ENCODE data around the gene TAF11L13. TPM values are rescaled to one million over a fixed set of nuclear protein-coding genes. Genes with fewer than 3 reads are reported as not detected.
"Not testable (repeated sequence)": the region's sequence is repeated elsewhere in the genome, so short reads cannot be mapped to it uniquely, and the experiment has no call there.

The TAF11L13 gene
- total and polyA plus RNA-seq, 7 donors: not detected

- H3K27me3 ChIP-seq: no peaks in the 10 kb centered on the region
- WGBS, 2 donors: 90 to 91% methylated on average over 17 of the region's 17 CpGs
- H3K4me1 ChIP-seq: no peaks in the 10 kb centered on the region
- no peak overlapping the region for H3K4me3 ChIP-seq
- no peak overlapping the region for H3K27ac ChIP-seq
- DNase-seq: no peak
- TF ChIP-seq EP300 (IDR thresholded peaks at IDR 0.05) (no peak), CTCF (IDR thresholded peaks at IDR 0.05) (no peak)
- H3K9me3 ChIP-seq: no peaks in the 10 kb centered on the region
- H3K36me3 ChIP-seq: no peaks in the 10 kb centered on the region
- intact Hi-C loops (cut with DNase I): no loop called here
Measured at GRCh38 chr5:17614872-17615605, 16.8 kb upstream of the TAF11L13 start.

- intact Hi-C loops (cut with DNase I): no loop called here
- 93 to 95% methylated on average over 3 of the region's 3 CpGs for WGBS, 2 donors
Measured at GRCh38 chr5:17619354-17619753, 12.5 kb upstream of the TAF11L13 start.

GRCh38 chr5:17620627-17621026 is 11.3 kb upstream of the TAF11L13 start:
- no peak for DNase-seq
- no peak overlapping the region for H3K27ac ChIP-seq
- H3K4me1 ChIP-seq: no peaks in the 10 kb centered on the region
- 87 to 89% methylated on average over 17 of the region's 17 CpGs for WGBS, 2 donors
- intact Hi-C loops (cut with DNase I): no loop called here
- no peaks in the 10 kb centered on the region for H3K36me3 ChIP-seq
- no peak overlapping the region for H3K4me3 ChIP-seq
- TF ChIP-seq EP300 (IDR thresholded peaks at IDR 0.05): no peak
- no peak for TF ChIP-seq POLR2AphosphoS5 (IDR thresholded peaks at IDR 0.05)
- no peak for TF ChIP-seq CTCF (IDR thresholded peaks at IDR 0.05)
- no peak for TF ChIP-seq POLR2A (IDR thresholded peaks at IDR 0.05)
- no peaks in the 10 kb centered on the region for H3K27me3 ChIP-seq
- no peaks in the 10 kb centered on the region for H3K9me3 ChIP-seq

More at GRCh38 chr5:17619354-17619753, 12.5 kb upstream of the TAF11L13 start:
- no peak for TF ChIP-seq EP300 (IDR thresholded peaks at IDR 0.05)
- no peak for TF ChIP-seq CTCF (IDR thresholded peaks at IDR 0.05)
- no peak for TF ChIP-seq POLR2A (IDR thresholded peaks at IDR 0.05)
- TF ChIP-seq POLR2AphosphoS5 (IDR thresholded peaks at IDR 0.05): no peak
- H3K9me3 ChIP-seq: no peaks in the 10 kb centered on the region
- H3K4me1 ChIP-seq: no peaks in the 10 kb centered on the region
- H3K27ac ChIP-seq: no peak overlapping the region
- DNase-seq: no peak
- H3K4me3 ChIP-seq: no peak overlapping the region
- no peaks in the 10 kb centered on the region for H3K36me3 ChIP-seq
- no peaks in the 10 kb centered on the region for H3K27me3 ChIP-seq

- no peak overlapping the region for H3K27ac ChIP-seq
- H3K4me1 ChIP-seq: no peaks in the 10 kb centered on the region
- 82 to 94% methylated on average over 11 of the region's 11 CpGs for WGBS, 2 donors
- DNase-seq: no peak
- H3K4me3 ChIP-seq: no peak overlapping the region
- intact Hi-C loops (cut with DNase I): no loop called here
- no peak for TF ChIP-seq POLR2AphosphoS5 (IDR thresholded peaks at IDR 0.05)
- TF ChIP-seq POLR2A (IDR thresholded peaks at IDR 0.05): no peak
- TF ChIP-seq EP300 (IDR thresholded peaks at IDR 0.05): no peak
- no peak for TF ChIP-seq CTCF (IDR thresholded peaks at IDR 0.05)
- H3K9me3 ChIP-seq: no peaks in the 10 kb centered on the region
- no peaks in the 10 kb centered on the region for H3K36me3 ChIP-seq
- no peaks in the 10 kb centered on the region for H3K27me3 ChIP-seq
Measured at GRCh38 chr5:17625686-17626085, 6.2 kb upstream of the TAF11L13 start.

- Histone ChIP-seq H3K36me3 (no peaks in the 10 kb centered on the region), H3K4me1 (no peaks in the 10 kb centered on the region), H3K27ac (no peak within 1 kb of the TSS), H3K27me3 (no peaks in the 10 kb centered on the region), H3K4me3 (no peak within 1 kb of the TSS), H3K9me3 (no peaks in the 10 kb centered on the region)
- 87 to 91% methylated on average over 5 of the region's 5 CpGs for WGBS, 2 donors
- intact Hi-C loops (cut with DNase I): no loop called here
- no peak for TF ChIP-seq POLR2A (IDR thresholded peaks at IDR 0.05)
- TF ChIP-seq EP300 (IDR thresholded peaks at IDR 0.05): no peak
- TF ChIP-seq POLR2AphosphoS5 (IDR thresholded peaks at IDR 0.05): no peak
- TF ChIP-seq CTCF (IDR thresholded peaks at IDR 0.05): no peak
- no peak for DNase-seq
Measured at GRCh38 chr5:17634160-17634559, 2.3 kb downstream of the TAF11L13 start, which contains the start of gene TAF11L14. TSS of gene TAF11L14 (plus strand) at chr5:17634460.

- H3K4me1 ChIP-seq; H3K27me3 ChIP-seq; H3K9me3 ChIP-seq; intact Hi-C loops (cut with DNase I); H3K36me3 ChIP-seq; H3K27ac ChIP-seq; DNase-seq; H3K4me3 ChIP-seq: not testable (repeated sequence)
- WGBS, 2 donors: 93 to 94% methylated on average over 10 of the region's 10 CpGs
Measured at GRCh38 chr5:17649232-17649631, 17.3 kb downstream of the TAF11L13 start.

- intact Hi-C loops (cut with DNase I); H3K4me1 ChIP-seq; H3K27ac ChIP-seq; H3K9me3 ChIP-seq; H3K36me3 ChIP-seq; H3K27me3 ChIP-seq; H3K4me3 ChIP-seq; DNase-seq: not testable (repeated sequence)
- WGBS, 2 donors: 96% methylated on average over 32 of the region's 32 CpGs
Measured at GRCh38 chr5:17655201-17655759, 23.4 kb downstream of the TAF11L13 start.

Measured in sigmoid colon (tissue), 7 donors.